ENCODE measurements around the gene GFRA1.

The GFRA1 gene

DNA sequence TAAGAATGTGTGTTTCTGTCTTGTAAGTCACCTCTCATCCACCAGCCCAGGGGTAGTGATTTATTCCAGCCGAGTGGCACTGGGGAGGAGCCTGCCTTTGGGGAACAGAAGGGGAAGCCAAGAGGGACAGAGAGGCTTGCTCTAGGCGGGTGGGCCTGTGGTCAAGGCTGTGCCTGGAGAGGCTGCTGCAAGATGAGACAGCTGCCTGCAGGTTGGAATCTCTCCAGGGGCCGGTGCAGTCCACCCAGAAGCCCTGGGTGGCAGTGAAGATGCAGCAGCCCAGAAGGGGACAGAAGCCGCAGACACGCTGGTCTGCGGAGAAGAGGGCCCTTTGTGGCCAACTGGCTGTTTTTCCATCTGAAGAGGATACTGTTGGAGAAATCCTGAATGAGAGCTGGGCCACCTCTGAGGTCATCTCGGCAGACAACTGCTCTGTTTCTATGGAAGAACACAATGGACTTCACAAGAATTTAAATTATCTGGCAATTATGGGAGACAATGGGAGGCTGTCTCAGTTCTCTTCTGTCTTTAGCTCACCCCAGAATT lies 175.7 kb downstream of the GFRA1 start:
- no peak for DNase-seq

DNA sequence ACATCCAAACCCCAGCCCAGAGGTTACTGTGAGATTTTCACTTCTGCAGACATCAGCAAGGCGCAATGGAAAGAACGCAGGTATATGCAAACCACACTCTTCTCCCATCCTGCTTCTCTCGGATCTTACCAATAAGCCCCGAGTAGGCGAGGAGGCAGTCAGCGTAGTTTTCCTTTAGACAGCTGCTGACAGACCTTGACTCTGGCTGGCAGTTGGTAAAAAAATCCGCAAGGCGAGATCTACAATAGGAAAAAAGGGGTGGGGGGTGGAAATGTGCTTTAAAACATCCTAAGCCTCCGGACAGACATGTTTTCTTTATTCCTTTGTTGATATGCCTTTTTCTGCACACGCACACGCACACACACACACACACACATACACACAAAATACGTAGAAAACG lies 176.5 kb downstream of the GFRA1 start:
- no peak for DNase-seq

DNA sequence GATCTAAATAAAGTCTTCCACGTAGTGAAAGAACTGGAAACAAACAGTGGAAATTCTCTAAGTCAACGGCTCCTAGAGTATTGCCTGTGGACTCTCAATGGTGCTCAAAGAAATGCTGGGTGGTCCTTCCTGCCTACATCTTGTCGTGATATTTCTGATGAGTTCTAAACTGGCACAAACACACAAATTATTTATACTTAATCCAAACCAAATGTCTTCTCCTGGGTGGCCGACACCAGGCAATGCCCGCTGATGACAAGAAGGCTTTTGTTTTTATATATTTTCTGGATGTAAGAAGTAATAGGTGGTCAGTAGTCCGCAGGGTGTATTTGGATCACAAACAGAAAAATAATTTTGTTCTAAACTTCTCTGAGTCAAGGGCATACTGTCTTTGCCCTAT lies 178.7 kb downstream of the GFRA1 start:
- DNase-seq = no peak

DNA sequence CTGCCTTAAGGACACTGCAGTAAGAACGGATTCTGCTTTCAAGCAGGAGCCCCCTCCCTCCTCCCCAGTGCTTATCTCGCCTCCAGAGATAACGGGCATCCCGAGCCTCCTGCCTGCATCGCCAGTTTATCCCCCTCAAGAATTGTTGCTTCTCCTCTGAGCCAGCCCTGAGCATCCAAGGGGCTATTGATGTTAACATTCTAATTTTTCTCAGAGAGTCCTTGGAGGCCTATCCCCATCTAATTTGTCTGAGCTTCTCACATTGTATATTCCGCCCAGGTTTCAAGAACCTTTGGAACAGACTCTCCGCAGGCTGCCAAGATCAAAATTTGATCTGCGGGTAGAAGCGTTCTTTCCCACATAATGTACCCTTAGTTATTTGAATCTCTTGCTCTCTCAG lies 180.0 kb downstream of the GFRA1 start:
- DNase-seq = no peak

DNA sequence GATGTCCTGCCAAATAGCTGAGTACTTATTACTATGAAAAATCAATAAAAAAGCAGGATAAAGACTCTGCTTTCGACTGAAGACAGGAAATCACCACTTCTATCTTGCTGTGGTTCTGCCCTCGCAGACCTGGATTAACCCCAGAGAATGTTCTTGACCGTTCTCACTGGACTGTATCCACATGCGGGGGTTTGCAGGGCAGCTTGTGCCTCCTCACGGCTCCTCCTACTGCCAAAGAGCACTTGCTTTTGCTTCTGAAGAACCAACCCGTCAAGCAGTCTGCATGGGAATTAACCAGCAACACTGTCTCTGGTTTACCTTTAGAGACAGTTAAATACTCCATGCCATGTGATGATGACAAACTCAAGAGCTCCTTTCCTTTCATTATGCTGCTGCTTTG lies 184.0 kb downstream of the GFRA1 start:
- DNase-seq = no peak

DNA sequence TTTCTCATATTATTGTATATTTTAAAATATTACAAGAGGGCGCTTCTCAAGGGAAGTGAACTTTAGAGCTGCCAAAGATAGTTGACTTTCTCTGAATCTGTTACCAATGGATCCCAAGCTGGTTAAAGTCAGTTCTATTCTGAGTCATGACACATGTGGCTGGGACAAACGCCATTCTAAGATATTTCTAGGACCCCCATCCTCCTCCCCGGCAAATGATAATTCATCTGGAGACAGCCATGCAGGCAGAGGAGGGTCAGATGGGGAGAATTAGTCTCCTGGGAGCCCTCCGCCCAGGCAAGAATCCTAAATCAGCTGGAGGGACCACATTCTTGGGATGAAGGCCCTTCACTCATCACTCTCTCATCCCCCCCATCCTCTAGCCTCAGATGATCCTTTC lies 187.7 kb downstream of the GFRA1 start:
- DNase-seq = no peak

DNA sequence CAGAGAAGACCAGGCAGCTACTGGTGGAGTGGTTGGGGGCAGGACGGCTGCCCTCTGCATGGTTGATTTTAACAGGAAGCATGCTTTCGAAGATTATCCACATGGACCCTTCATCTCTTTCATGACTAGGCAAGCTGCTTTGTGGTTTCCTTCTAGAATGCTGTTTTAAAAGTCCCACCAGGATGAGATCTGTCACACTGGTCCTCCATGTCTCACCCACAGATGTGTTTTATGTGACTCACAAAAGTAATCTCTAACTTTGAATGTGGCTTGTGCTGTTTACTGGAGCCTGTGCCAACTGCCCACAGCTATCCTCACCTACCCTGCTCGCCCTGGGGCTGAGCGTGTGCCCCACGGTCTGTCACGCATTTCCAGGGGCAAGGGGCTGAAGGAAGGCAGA lies 188.8 kb downstream of the GFRA1 start:
- DNase-seq = no peak

DNA sequence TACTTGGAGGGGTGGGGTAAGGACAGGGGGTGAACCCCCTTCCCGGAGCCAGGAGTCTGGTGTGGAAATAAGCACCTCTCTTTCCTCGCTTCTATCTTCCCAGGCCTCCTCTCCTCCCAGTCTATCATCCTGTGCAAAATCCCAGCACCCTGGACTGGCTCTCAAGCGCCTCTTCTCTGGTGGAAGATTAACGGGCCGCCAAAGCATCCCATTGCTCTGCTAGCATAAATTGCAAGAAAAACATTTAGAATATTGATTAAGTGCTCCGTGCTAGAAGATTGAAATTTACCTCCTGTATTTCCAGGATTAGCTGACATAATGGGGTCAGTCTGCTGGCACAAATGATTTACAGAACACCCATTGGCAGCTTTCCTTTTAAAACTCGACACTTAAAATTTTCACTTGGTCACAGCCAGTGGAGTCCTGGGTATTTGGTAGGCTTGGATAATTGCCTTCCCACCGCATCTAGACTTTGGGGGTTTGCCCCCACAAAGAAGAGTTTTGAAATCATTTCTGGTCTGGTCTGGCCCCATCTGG lies 189.7 kb downstream of the GFRA1 start:
- no peak for DNase-seq

DNA sequence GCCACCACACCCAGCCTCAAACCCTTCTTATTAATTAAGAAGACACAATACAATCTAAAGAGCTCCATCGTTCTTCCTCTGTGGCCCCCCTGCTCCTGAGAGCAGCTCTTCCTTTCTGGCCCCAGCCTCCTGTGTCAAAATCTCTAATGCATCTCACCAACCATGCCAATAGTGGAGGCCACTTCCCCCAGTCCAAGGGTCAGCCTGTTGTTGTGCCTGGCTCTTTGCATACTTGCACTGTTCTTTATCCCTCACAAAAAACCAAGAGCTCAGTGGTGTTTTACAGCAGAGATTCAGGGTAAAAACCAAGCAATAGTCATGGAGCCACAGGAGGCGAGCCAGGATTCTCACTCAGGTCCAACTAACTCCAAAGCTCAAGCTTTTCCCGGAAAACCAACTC lies 190.2 kb downstream of the GFRA1 start:
- no peak for DNase-seq

DNA sequence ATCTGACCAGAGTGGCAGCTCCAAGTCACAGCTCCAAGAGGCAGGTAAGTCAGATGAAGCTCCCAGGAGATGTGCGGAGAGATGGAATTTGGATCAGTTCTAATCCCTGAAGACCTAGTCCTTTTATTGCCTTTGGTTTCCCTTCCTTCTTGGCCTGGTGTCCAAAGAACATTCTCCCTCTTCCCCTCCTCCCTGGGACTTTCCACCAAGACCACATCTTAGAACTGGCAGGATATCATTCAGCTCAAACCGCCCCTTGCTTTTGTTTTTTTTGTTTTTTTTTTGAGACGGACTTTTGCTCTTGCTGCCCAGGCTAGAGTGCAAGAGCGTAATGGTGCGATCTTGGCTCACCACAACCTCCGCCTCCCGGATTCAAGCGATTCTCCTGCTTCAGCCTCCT lies 190.8 kb downstream of the GFRA1 start:
- DNase-seq = no peak

DNA sequence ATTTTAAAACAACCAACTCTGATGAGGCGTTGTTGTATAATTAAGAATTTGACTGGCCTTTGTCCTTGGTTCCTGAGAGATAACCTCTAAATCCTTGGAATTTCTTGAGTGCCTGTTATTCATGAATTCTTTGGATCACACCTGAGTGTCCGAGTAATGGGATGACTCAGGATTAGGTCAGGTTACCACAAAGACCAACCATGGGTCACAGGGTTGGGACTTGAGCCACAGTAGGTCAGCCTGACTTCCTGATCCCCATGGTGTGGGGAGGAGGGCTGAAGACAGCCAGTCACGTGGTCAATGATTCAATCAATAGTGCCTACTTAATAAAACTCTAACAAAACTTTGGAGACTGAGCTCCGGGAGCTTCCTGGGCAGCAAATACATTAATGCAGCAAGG lies 192.5 kb downstream of the GFRA1 start:
- no peak for DNase-seq

DNA sequence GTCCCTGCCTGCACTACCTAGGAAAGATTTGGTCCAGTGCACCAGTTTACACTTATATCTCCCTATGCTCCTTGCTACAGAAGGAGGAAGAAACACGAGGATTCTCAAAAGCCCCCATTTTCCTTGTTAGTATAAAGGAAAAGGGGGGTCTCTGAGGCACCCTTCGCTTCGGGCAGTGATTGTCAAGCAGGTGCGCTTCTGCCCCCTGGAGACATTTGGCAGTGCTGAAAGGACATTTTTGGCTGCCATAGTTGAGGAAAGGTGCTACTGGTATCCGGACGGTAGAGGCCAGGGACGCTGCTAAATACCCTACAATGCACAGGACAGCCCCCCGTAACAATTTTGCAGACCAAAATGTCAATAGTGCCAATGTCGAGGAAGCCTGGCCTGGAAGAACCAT lies 193.7 kb downstream of the GFRA1 start:
- DNase-seq = no peak

DNA sequence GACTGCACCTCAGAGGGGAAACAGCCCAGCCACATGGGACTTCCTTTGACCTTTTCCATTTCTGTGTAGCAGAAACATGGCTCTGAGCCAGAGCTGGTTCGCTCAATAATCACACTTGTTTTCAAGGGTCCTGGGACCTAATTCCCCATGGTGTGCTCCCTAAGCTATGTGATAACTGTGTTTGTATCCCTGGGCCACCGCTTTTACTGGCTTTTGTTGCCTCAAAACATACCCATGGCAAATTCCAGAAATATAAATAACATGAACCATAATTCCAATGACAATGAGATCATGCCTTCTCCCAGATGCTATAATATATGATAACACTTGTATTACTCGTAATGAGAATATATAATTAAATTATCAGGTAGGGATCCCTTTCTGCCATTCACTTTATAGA lies 196.4 kb downstream of the GFRA1 start:
- DNase-seq = no peak

DNA sequence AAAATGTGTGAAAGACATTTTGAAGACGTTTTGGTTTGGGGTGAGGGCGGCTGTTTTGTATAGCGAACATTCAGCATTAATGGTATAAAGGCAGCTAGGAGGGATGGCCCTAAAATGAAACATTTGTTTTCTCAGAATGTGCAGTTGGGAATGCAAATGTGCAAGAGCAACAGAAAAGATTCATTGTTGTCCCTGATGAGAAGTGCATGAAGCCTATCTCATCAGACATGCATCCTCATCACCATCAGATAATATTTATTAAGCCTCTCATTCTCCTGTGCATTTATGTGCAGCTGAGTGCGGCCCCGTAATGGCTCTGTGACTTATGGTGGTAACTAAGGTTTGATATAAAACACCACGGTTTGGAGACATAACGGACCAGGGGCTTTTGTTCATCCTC lies 199.5 kb downstream of the GFRA1 start:
- DNase-seq = no peak

DNA sequence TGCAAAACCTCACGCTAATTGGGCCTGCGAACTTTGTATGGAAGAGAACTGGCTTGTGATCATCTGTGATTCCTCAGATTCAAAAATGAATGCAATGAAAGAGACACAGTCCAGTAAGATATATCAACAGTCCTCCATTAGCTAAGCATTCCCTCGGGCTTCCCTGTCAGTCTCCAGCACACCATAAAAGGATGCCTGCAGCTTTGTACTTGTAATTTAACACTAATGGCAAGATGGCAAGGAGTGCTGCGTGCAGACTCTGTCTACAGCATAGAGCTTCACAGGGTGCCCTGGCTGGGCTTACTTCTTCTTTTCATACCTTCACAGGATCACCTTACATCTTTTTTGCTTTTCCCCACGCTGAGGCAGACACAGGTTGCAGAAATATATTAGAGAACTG lies 200.0 kb downstream of the GFRA1 start:
- no peak for DNase-seq

DNA sequence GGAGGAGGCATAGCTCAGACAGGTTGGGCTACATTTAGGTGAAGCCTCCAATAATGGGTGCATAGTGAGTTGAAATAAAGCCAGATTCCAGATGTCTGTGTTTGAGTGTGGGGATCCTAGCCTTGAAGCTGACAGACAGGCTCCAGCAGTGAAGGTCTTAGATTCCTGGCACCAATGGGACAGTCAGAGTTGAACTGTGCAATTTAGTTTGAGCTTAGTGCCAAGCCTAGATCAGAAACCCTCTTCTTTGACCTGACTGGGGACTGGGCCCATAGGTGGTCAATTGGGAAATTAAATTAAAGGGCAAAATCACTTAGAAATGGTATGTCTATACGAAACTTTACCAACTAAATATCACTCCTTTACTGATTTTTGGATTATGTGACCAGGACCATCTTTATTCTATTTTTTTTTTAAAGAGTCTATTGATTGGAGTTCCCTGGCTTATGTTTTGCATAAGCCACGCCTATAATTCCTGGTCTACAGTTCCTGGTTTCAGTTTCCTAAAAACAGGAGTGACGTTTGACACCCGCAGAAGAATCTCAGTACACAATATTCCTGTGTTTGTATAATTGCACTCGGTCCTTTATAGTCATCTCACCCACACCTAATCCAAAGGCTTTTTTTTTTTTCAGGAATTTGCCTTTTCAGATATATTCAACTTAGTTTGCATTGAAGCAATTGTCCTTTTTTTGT lies 201.4 kb downstream of the GFRA1 start:
- no peak for DNase-seq

DNA sequence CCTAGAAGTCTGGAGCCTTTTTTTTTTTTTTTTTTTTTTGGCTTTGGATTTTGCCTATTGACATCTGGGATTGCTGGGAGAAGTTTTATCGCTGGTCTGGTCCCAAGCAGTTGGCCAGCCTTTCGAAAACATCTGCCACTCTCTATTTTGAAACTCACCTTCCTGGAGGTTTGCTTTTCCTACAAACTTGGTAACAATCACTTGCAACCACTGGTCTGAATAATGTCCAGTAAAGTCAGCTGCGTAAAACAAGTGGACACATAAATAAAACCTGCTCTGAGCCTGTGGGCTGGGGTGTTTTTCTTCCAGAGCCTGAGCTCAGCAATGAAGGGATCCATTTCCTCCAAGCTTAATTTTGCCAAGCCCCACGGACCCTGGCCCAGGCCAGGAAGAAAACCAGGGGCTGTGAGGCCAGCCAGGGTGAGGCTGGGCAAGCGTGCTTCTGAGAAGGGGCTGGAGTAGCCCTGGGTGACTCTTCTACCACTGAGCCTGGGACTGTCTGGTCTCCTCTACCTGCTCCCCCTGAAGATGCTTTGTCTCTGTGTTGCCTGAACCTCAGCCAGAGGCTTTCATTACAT lies 202.2 kb downstream of the GFRA1 start:
- no peak for DNase-seq

DNA sequence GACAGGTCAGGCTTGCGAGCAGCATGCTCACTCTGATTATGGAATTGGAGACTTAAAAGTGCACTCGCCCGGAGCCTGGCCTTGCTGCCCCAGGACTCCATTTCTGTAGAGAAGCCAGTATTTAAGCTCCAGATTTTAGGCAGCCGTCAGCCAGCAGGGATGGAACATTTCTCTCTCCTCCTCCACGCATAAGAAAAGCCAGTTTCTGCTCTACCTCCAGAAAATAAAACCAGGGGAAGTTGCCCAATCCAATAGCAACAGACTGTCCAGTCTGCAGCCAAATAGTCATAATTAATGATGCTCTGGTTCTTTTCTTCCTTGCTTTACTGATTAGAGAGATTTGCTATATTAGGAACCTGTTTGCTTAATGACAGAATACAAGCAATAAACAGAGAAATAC lies 203.2 kb downstream of the GFRA1 start:
- DNase-seq = no peak

DNA sequence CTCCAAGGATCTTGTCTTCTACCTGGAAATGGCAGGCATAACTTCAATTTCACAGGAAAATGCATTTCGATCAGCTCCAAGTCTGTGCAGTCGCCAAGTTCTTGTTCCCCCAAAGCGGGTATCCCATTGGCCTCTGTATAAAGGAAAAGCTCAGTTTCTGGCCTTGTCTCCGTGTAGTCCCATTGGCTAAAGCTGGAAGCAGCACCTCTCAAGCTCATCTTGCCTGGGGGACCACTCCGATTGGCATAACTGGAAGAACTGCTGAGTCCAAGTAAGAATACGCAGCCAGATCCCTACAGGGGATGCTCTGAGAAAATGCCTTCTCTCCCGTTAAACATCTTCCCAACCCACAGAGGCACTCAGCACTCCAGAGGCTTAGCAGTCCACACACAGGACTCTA lies 205.2 kb downstream of the GFRA1 start:
- no peak for DNase-seq

DNA sequence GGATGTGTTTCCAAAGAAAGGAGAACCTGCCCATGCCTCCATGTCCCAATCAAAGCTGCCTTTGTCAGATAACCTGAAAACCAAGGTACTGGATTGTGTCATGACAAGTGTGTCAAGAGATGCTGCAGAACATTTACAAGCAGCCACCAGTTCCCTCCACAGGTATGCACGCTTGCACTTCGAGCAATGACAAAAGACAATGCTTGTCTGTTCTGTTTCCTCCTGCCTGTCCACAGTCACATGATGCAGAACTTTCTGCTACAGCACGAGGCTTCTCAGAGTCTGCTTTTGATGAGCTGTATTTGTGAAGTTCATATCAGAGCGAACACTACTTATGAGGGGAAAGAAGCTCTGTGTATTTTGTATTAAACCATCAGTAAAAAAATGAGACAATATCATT lies 209.9 kb downstream of the GFRA1 start:
- no peak for DNase-seq

DNA sequence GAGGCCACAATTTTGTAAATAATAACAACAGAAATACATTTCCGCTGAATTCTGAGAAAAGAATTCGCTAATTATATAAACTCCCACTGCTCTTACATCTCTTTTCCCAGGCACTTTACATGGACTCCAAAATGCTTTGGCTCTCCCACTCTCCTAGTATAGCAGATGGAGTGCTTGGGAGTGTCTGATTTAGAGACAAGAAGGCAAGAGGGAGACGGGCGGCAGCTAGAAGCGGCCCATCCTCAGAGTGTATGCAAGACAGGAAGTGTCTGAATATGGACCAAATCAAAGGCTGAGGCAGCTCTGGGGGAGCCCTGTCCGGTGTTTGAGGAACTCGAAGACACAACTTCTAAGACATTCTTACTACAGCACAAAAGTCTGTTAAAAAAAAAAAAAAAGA lies 212.1 kb downstream of the GFRA1 start:
- DNase-seq = no peak

DNA sequence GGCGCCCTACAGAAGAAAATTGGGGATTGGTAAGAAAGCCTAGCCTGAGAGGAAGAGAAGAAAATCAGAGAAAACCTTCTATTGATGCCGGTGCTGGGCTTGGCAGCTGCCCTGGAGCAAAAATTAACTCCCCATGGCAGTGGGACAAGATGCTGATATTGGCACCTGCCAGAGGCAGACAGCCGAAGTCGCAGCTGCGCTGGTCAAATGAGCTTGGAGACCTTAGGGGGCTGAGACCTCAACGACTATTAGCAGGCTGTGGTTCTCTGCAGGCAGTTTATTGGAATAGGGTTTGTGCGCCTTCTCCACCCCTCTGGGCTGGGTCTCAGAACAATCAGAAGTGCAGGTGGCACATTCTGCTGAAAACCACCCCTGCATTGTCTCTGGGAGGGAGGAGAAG lies 213.7 kb downstream of the GFRA1 start:
- DNase-seq = no peak

DNA sequence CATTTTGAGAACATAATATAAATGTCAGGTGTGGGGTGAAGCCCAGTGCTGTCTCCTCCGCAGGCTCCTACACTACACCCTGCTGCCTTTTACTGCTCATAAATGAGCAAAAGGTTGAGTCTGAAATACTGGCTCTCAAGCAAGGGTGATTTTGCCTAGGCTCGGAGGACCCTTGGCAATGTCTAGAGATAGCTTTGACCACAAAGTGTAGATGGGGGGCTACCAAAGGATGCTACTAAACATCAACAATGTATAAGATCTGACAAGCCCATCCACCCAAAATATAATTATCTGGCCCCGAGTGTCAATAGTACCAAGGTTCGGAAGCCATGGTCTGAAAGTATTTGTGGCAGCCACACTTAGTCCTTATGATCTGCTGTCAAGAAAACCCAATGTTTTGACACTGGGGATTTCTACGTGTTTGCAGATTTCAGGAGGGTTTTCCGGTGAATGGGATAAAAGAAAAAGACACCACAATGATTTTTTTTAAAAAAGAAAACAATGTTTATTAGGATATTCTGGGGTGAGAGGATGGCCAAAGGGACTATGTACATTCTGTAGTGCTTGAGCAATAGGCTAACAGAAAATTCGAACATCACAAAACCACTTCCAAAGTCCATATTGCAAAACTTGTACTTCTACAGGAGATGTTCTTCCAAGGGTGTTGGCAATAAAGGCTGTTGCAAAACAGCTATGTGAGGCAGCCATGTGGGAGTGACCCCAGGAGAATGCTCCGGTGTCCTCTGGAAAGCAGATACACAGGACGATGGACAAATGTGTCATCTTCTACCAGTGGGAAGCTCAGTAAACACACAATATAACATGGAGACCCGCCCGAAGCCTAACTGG lies 216.3 kb downstream of the GFRA1 start:
- no peak for DNase-seq

DNA sequence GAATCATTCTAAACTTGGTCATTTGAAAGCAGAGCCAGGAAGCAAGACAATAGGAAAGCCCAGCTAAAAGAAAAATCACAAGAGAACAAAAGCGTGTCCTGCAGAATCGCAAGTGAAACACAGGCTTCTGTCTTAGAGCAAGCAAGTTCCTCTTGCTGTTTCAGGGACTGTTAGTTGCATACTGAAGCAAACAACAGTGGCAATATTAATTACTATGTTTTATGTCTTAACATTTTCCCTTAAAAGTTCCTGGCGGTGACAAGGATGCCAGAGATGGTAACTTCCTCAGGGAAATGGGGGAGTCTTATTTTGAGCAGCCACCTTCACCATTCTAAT lies 217.1 kb downstream of the GFRA1 start:
- no peak for DNase-seq
